COLO668 (cell line): Measurements from ENCODE around the gene ADGRF3.
"Not testable (repeated sequence)": the region's sequence is repeated elsewhere in the genome, so short reads cannot be mapped to it uniquely, and the experiment has no call there.

Experiments used
- DNase-seq: peaks from one replicate; lab custom pipeline; 2025; ENCODE audit not compliant: unreplicated experiment; lab: John Stamatoyannopoulos, UW

ADGRF3 gene

GRCh38 chr2:26283606-26284005 lies 63.0 kb downstream of the ADGRF3 start:
- DNase-seq = no peak

GRCh38 chr2:26281226-26281625 lies 65.4 kb downstream of the ADGRF3 start:
- DNase-seq = no peak

GRCh38 chr2:26279886-26280285 lies 66.7 kb downstream of the ADGRF3 start:
- no peak for DNase-seq

GRCh38 chr2:26276484-26277227 lies 69.9 kb downstream of the ADGRF3 start:
- no peak for DNase-seq

- no peak for DNase-seq
Observed at GRCh38 chr2:26274058-26274613, 72.5 kb downstream of the ADGRF3 start.

- no peak for DNase-seq
Observed at GRCh38 chr2:26273501-26273900, 73.1 kb downstream of the ADGRF3 start.

GRCh38 chr2:26270373-26270772 lies 76.2 kb downstream of the ADGRF3 start:
- no peak for DNase-seq

- DNase-seq = no peak
Observed at GRCh38 chr2:26269571-26270158, 76.9 kb downstream of the ADGRF3 start.

- not testable (repeated sequence) for DNase-seq
Observed at GRCh38 chr2:26268670-26269385, 77.8 kb downstream of the ADGRF3 start.

- DNase-seq = no peak
Observed at GRCh38 chr2:26268213-26268612, 78.4 kb downstream of the ADGRF3 start.

GRCh38 chr2:26258836-26259235 lies 87.8 kb downstream of the ADGRF3 start:
- not testable (repeated sequence) for DNase-seq
